SK-N-SH (cell line): ENCODE results near the gene SOD3. TPM values are rescaled to one million over a fixed set of nuclear protein-coding genes. Genes with fewer than 3 reads are reported as not detected.

Experiments used
- CTCF ChIA-PET: fragments of 300-600, 350-600 bp; formaldehyde crosslinking; extraction: SDS; loops from one replicate; lab custom pipeline; 2021; lab: Yijun Ruan, JAX
- POLR2A ChIA-PET: fragments of 350-600 bp; sonication (Branson Sonifier 250); formaldehyde crosslinking; extraction: SDS; loops from one replicate; lab custom pipeline; 2020; ENCODE audit warnings: antibody characterized with exemption, inconsistent platforms; lab: Yijun Ruan, JAX
- DNase-seq: peaks from one replicate; pipeline ENCODE4 v3.0.0; 2012
- H2AFZ ChIP-seq: fragments of 200-600 bp; sonication (generic); 2 replicates; pipeline ENCODE4 v1.8.1; 2016; ENCODE audit warnings: antibody characterized with exemption, mild to moderate bottlenecking, low read depth
- H3F3A ChIP-seq: fragments of 200-600 bp; sonication (generic); replicated peaks from 2 replicates; pipeline ENCODE3; 2016; ENCODE audit warnings: antibody characterized with exemption, mild to moderate bottlenecking; ENCODE audit not compliant: insufficient read depth
- H3K27ac ChIP-seq, 2 experiments: fragments of 200-500 bp in 1 of 2; fragments of 200-600 bp in 1 of 2; sonication (Bioruptor generic) in 1 of 2; sonication (generic), shearing (Covaris generic) in 1 of 2; 2 replicates each; pipeline versions ENCODE4 v1.5.1 to v1.6.1; 2014 to 2016; ENCODE audit warnings: low read depth in 2 of 2, inconsistent platforms in 1 of 2, low read length in 1 of 2, mild to moderate bottlenecking in 1 of 2, mixed read lengths in 1 of 2
- H3K27me3 ChIP-seq: fragments of 200-600 bp; sonication (generic), shearing (Covaris generic); 2 replicates; pipeline ENCODE4 v1.6.1; 2016; ENCODE audit warnings: mixed run types; ENCODE audit not compliant: insufficient read depth
- H3K36me3 ChIP-seq, 2 experiments: fragments of 200-500 bp in 1 of 2; fragments of 200-600 bp in 1 of 2; sonication (Bioruptor generic) in 1 of 2; sonication (generic) in 1 of 2; replicated peaks in 1 of 2; 2 replicates each; pipeline versions ENCODE3 to v1.5.1; 2014 to 2016; ENCODE audit warnings: low read length in 1 of 2, mild to moderate bottlenecking in 1 of 2; ENCODE audit not compliant: insufficient read depth in 2 of 2, control insufficient read depth in 1 of 2
- H3K4me1 ChIP-seq, 2 experiments: fragments of 200-500 bp in 1 of 2; fragments of 200-600 bp in 1 of 2; sonication (Bioruptor generic) in 1 of 2; sonication (generic), shearing (Covaris generic) in 1 of 2; 2 replicates each; pipeline versions ENCODE4 v1.5.1 to v1.6.1; 2014 to 2016; ENCODE audit warnings: low read depth in 1 of 2, low read length in 1 of 2, mixed run types in 1 of 2; ENCODE audit not compliant: insufficient read depth in 2 of 2, control insufficient read depth in 1 of 2
- H3K4me2 ChIP-seq: fragments of 200-600 bp; sonication (generic), shearing (Covaris generic); 2 replicates; pipeline ENCODE4 v1.6.1; 2017; ENCODE audit warnings: mixed run types
- H3K4me3 ChIP-seq, 2 experiments: fragments of 200-500 bp in 1 of 2; fragments of 200-600 bp in 1 of 2; sonication (Bioruptor generic) in 1 of 2; sonication (generic), shearing (Covaris generic) in 1 of 2; 2 replicates each; pipeline versions ENCODE4 v1.5.1 to v1.8.1; 2014 to 2016; ENCODE audit warnings: low read depth in 2 of 2, inconsistent platforms in 1 of 2, low read length in 1 of 2, mild to moderate bottlenecking in 1 of 2, mixed read lengths in 1 of 2, moderate library complexity in 1 of 2
- H3K79me2 ChIP-seq: fragments of 200-600 bp; sonication (generic); 2 replicates; pipeline ENCODE4 v1.8.1; 2017; ENCODE audit warnings: mild to moderate bottlenecking; ENCODE audit not compliant: insufficient read depth
- H3K9ac ChIP-seq: fragments of 200-600 bp; sonication (generic); 2 replicates; pipeline ENCODE4 v1.6.1; 2017; ENCODE audit warnings: mixed run types
- H3K9me2 ChIP-seq: fragments of 200-600 bp; sonication (generic); 2 replicates; pipeline ENCODE4 v1.6.1; 2017; ENCODE audit warnings: mixed run types
- H3K9me3 ChIP-seq: fragments of 200-600 bp; sonication (generic); 2 replicates; pipeline ENCODE4 v1.6.1; 2017; ENCODE audit warnings: mixed run types, mild to moderate bottlenecking, moderate library complexity
- H4K20me1 ChIP-seq: fragments of 200-600 bp; sonication (generic); 2 replicates; pipeline ENCODE4 v1.6.1; 2017; ENCODE audit warnings: mild to moderate bottlenecking, mixed run types; ENCODE audit not compliant: insufficient read depth
- CHD2 ChIP-seq: fragments of 150-350 bp; IDR thresholded peaks from 2 replicates; pipeline ENCODE4 v1.6.1; 2018; ENCODE audit warnings: low read length; ENCODE audit not compliant: partially characterized antibody
- CTCF ChIP-seq: fragments of 200-600 bp; sonication (generic); IDR thresholded peaks from 2 replicates; pipeline ENCODE4 v1.6.1; 2017; ENCODE audit warnings: antibody characterized with exemption, mild to moderate bottlenecking, moderate library complexity
- EP300 ChIP-seq, 2 experiments: IDR thresholded peaks; 2 replicates each; pipeline versions ENCODE4 v1.4.0 to v1.6.1; 2012; ENCODE audit warnings: borderline replicate concordance in 1 of 2, low read depth in 1 of 2, low read length in 1 of 2
- FOSL2 ChIP-seq: IDR thresholded peaks from 2 replicates; pipeline ENCODE4 v1.4.0; 2012; ENCODE audit warnings: low read depth, mild to moderate bottlenecking, moderate library complexity, borderline replicate concordance
- FOXJ3 ChIP-seq: sonication (generic); formaldehyde crosslinking; IDR thresholded peaks from 2 replicates; pipeline ENCODE4 v1.5.1; 2020; ENCODE audit warnings: mild to moderate bottlenecking, missing genetic modification reagents
- FOXM1 ChIP-seq: IDR thresholded peaks from 2 replicates; pipeline ENCODE4 v1.4.0; 2012; ENCODE audit warnings: low read depth, mild to moderate bottlenecking
- GATA2 ChIP-seq: sonication (generic); formaldehyde crosslinking; IDR thresholded peaks from 2 replicates; pipeline ENCODE4 v1.5.0; 2020; ENCODE audit warnings: mild to moderate bottlenecking, missing genetic modification reagents
- NRF1 ChIP-seq: IDR thresholded peaks from 2 replicates; pipeline ENCODE4 v1.6.1; 2012; ENCODE audit warnings: low read depth, mild to moderate bottlenecking, low read length
- POLR2AphosphoS5 ChIP-seq: IDR thresholded peaks from 2 replicates; pipeline ENCODE4 v1.6.1; 2012; ENCODE audit warnings: low read depth, low read length
- RAD21 ChIP-seq: IDR thresholded peaks from 2 replicates; pipeline ENCODE4 v1.6.1; 2012; ENCODE audit warnings: mild to moderate bottlenecking, low read length
- REST ChIP-seq: IDR thresholded peaks from 2 replicates; pipeline ENCODE4 v1.6.1; 2012; ENCODE audit warnings: mild to moderate bottlenecking, low read depth, low read length, moderate library complexity
- RFX5 ChIP-seq: IDR thresholded peaks from 2 replicates; pipeline ENCODE4 v1.6.1; 2012; ENCODE audit warnings: mild to moderate bottlenecking, improper control_type of control experiment, low read length
- RXRA ChIP-seq: IDR thresholded peaks from 2 replicates; pipeline ENCODE4 v1.4.0; 2012; ENCODE audit warnings: low read depth, mild to moderate bottlenecking, borderline replicate concordance
- TAF1 ChIP-seq: IDR thresholded peaks from 2 replicates; pipeline ENCODE4 v1.6.1; 2012; ENCODE audit warnings: low read depth, mild to moderate bottlenecking, low read length, moderate library complexity, borderline replicate concordance
- TCF12 ChIP-seq: IDR thresholded peaks from 2 replicates; pipeline ENCODE4 v1.4.0; 2012
- USF1 ChIP-seq: IDR thresholded peaks from 2 replicates; pipeline ENCODE4 v1.4.0; 2012; ENCODE audit warnings: low read depth, borderline replicate concordance
- WGBS: methylation state at CpG from one replicate; pipeline ENCODE4 v1.1.6; 2017; ENCODE audit warnings: low lambda C conversion rate; 5-methylcytosine and 5-hydroxymethylcytosine counted together
- polyA plus RNA-seq, 3 experiments: library from polyadenylated mRNA; depleted of rRNA; stranded (reverse); fragments of >200 nt; gene quantifications; 2 replicates each; pipeline ENCODE4 v1.2.3, GENCODE V29; 2012
- TF ChIP-seq, protein P1 (sequence below): fragments of 150-350 bp; IDR thresholded peaks from 2 replicates; pipeline ENCODE4 v1.6.1; 2017; ENCODE audit warnings: antibody characterized with exemption, low read length, low read depth, borderline replicate concordance
- TF ChIP-seq, protein P2 (sequence below): IDR thresholded peaks from 2 replicates; pipeline ENCODE4 v1.4.0; 2012; ENCODE audit warnings: low read depth

The SOD3 gene
- polyA plus RNA-seq, 1 of the 3 experiments (the other 2 are of a cell fraction), result 21.6 TPM

DNA sequence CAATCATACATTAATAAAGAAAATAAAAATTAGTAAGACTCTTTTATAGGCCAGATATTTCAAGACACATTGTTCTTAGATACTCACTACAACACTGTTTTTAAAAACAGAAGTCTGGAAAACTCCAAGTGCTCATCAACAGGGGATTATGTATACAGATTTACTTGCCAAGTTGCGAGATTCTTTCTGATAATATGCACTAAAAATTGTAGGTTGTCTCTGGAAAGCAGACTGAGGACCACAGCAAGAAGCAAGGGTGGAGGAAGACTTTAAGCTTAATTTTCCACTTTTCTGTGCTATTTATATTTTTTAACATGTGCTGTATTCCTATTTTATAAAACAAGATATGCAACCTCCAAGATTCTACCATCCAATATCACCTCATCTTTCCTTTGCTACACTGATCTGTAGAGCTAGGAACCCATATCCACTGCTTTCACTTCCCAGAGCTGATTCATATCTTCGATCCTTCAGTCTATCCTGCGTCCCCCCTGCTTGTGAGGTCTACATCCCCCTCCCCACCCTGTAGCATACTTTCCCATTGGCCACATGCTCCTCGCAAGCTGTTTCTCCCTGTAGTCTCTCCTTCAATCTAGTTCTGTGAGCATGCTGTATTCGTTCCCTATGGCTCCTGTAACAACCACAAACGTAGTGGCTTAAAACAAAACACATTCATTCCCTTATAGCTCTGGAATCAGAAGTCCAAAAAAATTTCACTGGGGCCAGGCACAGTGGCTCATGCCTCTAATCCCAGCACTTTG is 15.7 kb downstream of the SOD3 start:
- no peaks in the 10 kb centered on the region for H3K27me3 ChIP-seq
- no peak overlapping the region for H2AFZ ChIP-seq
- no peaks in the 10 kb centered on the region for H3K79me2 ChIP-seq
- POLR2A ChIA-PET, result no interaction called here
- 85% methylated on average over 6 of the region's 6 CpGs for whole genome bisulfite sequencing
- no peaks in the 10 kb centered on the region for H3K4me1 ChIP-seq
- no peak overlapping the region for H3K27ac ChIP-seq
- no peak overlapping the region for H3K9ac ChIP-seq
- TF ChIP-seq USF1 (no peak), FOSL2 (no peak), RXRA (no peak), POLR2AphosphoS5 (no peak), GATA2 (no peak), EP300 (IDR thresholded peaks at IDR 0.05; ENCODE audit: borderline replicate concordance in 1 of 2, low read depth in 1 of 2, low read length in 1 of 2) (no peak), TAF1 (no peak), NRF1 (no peak), FOXM1 (no peak), CTCF (no peak), REST (no peak), RAD21 (no peak), TCF12 (no peak), FOXJ3 (CRISPR knock-in tag) (no peak), RFX5 (no peak), CHD2 (no peak)
- TF ChIP-seq, protein P1, sequence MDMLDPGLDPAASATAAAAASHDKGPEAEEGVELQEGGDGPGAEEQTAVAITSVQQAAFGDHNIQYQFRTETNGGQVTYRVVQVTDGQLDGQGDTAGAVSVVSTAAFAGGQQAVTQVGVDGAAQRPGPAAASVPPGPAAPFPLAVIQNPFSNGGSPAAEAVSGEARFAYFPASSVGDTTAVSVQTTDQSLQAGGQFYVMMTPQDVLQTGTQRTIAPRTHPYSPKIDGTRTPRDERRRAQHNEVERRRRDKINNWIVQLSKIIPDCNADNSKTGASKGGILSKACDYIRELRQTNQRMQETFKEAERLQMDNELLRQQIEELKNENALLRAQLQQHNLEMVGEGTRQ, result no peak
- TF ChIP-seq, protein P2, sequence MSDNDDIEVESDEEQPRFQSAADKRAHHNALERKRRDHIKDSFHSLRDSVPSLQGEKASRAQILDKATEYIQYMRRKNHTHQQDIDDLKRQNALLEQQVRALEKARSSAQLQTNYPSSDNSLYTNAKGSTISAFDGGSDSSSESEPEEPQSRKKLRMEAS, result no peak
- TF ChIP-seq, all 33 proteins: peak for 0
- no peak for DNase-seq
- H3K9me2 ChIP-seq, result no peaks in the 10 kb centered on the region
- H3K9me3 ChIP-seq, result no peaks in the 10 kb centered on the region
- H3K36me3 ChIP-seq, result peaks cover 0 to 10% of the 10 kb centered on the region in 2 experiments
- no peak overlapping the region for H3K4me2 ChIP-seq
- no peaks in the 10 kb centered on the region for H3F3A ChIP-seq
- H4K20me1 ChIP-seq, result no peaks in the 10 kb centered on the region
- CTCF ChIA-PET, result no interaction called here
- no peak overlapping the region for H3K4me3 ChIP-seq
